Astrocyte of the spinal cord (primary cell): ENCODE data around the gene RPUSD4.

Experiments
- DNase-seq: peaks from one replicate; pipeline ENCODE4 v3.0.0; 2011; ENCODE audit warnings: low read depth, low spot score
- H3K4me3 ChIP-seq: 2 replicates; pipeline ENCODE4 v1.5.1; 2011; ENCODE audit warnings: low read depth, mild to moderate bottlenecking, low read length, moderate library complexity
- in situ Hi-C: cut with HindIII; loops from 2 replicates; pipeline ENCODE4 v1.10.0; 2017; ENCODE audit warnings: low sequenced_read_pairs
- TF ChIP-seq, protein P1 (sequence below): IDR thresholded peaks from 2 replicates; pipeline ENCODE4 v1.5.1; 2012; ENCODE audit warnings: low read depth, mild to moderate bottlenecking, low read length, inconsistent platforms

The RPUSD4 gene

GRCh38 chr11:126166413-126166812, 45.0 kb downstream of the RPUSD4 start:
- no peak overlapping the region for H3K4me3 ChIP-seq
- TF ChIP-seq, protein P1, sequence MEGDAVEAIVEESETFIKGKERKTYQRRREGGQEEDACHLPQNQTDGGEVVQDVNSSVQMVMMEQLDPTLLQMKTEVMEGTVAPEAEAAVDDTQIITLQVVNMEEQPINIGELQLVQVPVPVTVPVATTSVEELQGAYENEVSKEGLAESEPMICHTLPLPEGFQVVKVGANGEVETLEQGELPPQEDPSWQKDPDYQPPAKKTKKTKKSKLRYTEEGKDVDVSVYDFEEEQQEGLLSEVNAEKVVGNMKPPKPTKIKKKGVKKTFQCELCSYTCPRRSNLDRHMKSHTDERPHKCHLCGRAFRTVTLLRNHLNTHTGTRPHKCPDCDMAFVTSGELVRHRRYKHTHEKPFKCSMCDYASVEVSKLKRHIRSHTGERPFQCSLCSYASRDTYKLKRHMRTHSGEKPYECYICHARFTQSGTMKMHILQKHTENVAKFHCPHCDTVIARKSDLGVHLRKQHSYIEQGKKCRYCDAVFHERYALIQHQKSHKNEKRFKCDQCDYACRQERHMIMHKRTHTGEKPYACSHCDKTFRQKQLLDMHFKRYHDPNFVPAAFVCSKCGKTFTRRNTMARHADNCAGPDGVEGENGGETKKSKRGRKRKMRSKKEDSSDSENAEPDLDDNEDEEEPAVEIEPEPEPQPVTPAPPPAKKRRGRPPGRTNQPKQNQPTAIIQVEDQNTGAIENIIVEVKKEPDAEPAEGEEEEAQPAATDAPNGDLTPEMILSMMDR, result no peak
- in situ Hi-C loops, result no loop called here
- DNase-seq, result no peak

DNA sequence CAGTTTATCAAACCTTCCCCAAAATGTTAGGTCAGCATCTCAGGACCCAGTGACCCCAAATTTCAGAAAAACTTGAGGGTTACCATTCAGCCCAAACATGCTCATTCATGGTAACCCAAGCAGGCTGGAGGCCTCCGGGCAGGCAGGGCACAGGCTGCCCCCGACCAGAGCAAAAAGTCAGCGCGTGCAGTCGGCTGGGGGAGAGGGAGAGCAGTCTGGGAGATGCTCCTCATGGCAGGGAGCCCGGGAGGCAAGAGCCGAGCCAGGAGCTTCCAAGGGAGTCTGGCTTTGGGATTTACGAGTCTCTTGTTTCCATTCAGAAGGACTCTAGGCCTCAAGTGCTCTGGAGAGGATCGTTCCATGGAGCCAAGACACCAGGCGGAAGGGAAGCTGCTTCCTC, 45.7 kb downstream of the RPUSD4 start:
- TF ChIP-seq, protein P1, result no peak
- DNase-seq, result no peak
- H3K4me3 ChIP-seq, result no peak overlapping the region
- in situ Hi-C loops, result no loop called here

GRCh38 chr11:126165311-126165720, 46.1 kb downstream of the RPUSD4 start:
- TF ChIP-seq, protein P1, result no peak
- no peak for DNase-seq
- H3K4me3 ChIP-seq, result no peak overlapping the region
- in situ Hi-C loops, result no loop called here

DNA sequence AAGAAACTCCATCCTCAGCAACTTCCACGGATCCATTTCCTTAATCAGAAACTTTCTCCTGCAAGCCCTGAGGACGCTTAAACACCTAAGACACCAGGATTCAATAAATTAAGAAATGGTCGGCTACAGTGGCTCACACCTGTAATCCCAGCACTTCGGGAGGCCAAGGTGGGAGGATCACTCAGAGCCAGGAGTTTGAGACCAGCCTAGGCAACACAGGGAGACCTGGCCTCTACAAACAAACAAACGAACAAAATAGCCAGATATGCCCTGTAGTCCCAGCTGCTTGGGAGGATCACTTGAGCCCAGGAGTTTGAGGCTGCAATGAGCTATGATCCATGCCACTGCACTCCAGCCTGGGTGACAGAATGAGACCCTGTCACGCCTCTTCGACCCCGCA, 46.7 kb downstream of the RPUSD4 start:
- no peak overlapping the region for H3K4me3 ChIP-seq
- in situ Hi-C loops, result no loop called here

GRCh38 chr11:126163779-126164178, 47.7 kb downstream of the RPUSD4 start:
- TF ChIP-seq, protein P1, result no peak
- H3K4me3 ChIP-seq, result no peak overlapping the region
- DNase-seq, result no peak
- in situ Hi-C loops, result no loop called here

More for the DNA sequence above, 46.7 kb downstream of the RPUSD4 start:
- no peak for DNase-seq
- TF ChIP-seq, protein P1, result no peak

DNA sequence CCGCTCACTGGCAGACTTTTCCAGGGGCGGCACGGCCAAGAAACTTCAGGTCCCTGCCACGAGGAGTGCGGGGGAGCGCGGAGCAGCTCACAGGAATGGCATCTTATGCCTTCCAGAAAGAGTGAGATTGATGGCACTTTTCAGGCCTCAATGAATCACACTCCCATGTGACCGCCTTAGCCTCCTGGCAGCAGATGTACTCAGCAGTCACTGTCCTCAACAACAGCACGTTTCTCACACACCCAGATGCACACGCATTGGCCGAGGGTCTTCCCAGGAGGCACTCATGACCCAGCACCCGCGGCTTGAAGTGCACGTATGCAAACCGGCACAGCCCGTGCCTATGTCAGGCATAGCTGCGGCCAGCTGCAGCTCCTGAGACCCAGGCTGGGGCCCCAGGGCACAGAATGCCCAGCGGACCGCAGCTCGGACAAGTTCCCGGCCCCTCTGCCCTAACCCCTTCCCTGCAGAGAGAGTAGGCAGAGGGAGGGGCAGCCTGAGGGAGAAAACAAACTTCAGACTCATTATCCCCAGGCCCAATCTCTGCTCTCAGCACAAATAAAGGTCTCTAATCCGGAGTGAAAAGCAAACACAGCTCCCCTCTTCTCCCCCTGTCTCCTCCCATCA, 48.3 kb downstream of the RPUSD4 start:
- DNase-seq, result peak; percentile 55
- TF ChIP-seq, protein P1, result peak; percentile 4
- H3K4me3 ChIP-seq, result no peak overlapping the region
- in situ Hi-C loops, result no loop called here
